H1 (cell line): Measurements from ENCODE around the gene AOPEP. TPM values are rescaled to one million over a fixed set of nuclear protein-coding genes. Genes with fewer than 3 reads are reported as not detected.

ENCODE experiments used
- TBP ChIP-seq: IDR thresholded peaks from 2 replicates; pipeline ENCODE4 v1.6.1; 2011; ENCODE audit warnings: low read depth, low read length, improper control_type of control experiment
- ZNF274 ChIP-seq: IDR thresholded peaks from 2 replicates; pipeline ENCODE4 v1.7.0; 2012; ENCODE audit warnings: low read length, borderline replicate concordance; ENCODE audit errors: extremely low read depth
- polyA plus RNA-seq, 7 experiments: library from polyadenylated mRNA; depleted of rRNA in 3 of 7; stranded (reverse) in 5 of 7; unstranded in 2 of 7; fragments of >200 nt in 5 of 7; fragments of 200-250 nt in 2 of 7; gene quantifications; 1 replicate in 5 of 7; 2 replicates in 1 of 7; 4 replicates in 1 of 7; pipeline versions ENCODE4 v1.2.1 to v1.2.3, GENCODE V29; 2011 to 2013; ENCODE audit warnings: missing spikeins in 2 of 7, mixed read lengths in 2 of 7
- total RNA-seq: library from RNA; stranded (reverse); fragmentation: NEBNext Ultra II Directional; extraction: Animal tissue kit (Norgen Biotek cat#: 25700); gene quantifications from 2 replicates; pipeline ENCODE4 v1.2.1, GENCODE V29; 2021
- TF ChIP-seq, protein P1 (sequence below): fragments of 300-600 bp; sonication (generic); IDR thresholded peaks from 2 replicates; pipeline ENCODE4 v1.7.1; 2012; ENCODE audit warnings: low read length, moderate library complexity, mild to moderate bottlenecking, inconsistent platforms; ENCODE audit not compliant: insufficient replicate concordance

The AOPEP gene
- total and polyA plus RNA-seq, 2 of the 8 experiments (the other 6 are each of a cell fraction or from before 2014, with no cell fraction given), result 6.1 to 14.3 TPM

DNA sequence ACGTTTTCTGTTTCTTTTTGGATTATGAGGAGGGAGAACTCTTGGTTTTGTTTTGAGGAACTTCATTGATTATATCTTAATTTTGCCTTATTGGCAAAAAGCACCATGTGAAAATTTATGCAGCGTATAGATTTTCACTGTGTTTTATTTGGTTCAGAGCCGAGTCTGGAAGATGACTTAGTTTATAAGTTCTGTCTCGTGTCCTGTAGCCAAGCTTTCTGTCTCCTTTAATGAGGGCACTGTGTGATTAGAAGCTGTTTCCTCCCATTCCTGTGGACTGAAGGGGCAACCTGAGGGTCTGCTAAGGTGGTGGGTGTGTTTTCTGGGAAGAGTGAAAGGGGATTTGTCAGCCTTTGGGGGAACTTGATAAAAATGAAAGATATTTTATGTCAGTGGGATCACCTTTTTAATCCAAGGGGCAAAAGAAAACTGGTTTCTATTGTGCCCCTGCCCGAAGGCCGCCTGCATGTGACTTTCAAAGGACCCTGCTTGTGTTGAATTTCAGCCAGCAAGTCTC lies 328.9 kb downstream of the AOPEP start (continued):
- TF ChIP-seq, protein P1, sequence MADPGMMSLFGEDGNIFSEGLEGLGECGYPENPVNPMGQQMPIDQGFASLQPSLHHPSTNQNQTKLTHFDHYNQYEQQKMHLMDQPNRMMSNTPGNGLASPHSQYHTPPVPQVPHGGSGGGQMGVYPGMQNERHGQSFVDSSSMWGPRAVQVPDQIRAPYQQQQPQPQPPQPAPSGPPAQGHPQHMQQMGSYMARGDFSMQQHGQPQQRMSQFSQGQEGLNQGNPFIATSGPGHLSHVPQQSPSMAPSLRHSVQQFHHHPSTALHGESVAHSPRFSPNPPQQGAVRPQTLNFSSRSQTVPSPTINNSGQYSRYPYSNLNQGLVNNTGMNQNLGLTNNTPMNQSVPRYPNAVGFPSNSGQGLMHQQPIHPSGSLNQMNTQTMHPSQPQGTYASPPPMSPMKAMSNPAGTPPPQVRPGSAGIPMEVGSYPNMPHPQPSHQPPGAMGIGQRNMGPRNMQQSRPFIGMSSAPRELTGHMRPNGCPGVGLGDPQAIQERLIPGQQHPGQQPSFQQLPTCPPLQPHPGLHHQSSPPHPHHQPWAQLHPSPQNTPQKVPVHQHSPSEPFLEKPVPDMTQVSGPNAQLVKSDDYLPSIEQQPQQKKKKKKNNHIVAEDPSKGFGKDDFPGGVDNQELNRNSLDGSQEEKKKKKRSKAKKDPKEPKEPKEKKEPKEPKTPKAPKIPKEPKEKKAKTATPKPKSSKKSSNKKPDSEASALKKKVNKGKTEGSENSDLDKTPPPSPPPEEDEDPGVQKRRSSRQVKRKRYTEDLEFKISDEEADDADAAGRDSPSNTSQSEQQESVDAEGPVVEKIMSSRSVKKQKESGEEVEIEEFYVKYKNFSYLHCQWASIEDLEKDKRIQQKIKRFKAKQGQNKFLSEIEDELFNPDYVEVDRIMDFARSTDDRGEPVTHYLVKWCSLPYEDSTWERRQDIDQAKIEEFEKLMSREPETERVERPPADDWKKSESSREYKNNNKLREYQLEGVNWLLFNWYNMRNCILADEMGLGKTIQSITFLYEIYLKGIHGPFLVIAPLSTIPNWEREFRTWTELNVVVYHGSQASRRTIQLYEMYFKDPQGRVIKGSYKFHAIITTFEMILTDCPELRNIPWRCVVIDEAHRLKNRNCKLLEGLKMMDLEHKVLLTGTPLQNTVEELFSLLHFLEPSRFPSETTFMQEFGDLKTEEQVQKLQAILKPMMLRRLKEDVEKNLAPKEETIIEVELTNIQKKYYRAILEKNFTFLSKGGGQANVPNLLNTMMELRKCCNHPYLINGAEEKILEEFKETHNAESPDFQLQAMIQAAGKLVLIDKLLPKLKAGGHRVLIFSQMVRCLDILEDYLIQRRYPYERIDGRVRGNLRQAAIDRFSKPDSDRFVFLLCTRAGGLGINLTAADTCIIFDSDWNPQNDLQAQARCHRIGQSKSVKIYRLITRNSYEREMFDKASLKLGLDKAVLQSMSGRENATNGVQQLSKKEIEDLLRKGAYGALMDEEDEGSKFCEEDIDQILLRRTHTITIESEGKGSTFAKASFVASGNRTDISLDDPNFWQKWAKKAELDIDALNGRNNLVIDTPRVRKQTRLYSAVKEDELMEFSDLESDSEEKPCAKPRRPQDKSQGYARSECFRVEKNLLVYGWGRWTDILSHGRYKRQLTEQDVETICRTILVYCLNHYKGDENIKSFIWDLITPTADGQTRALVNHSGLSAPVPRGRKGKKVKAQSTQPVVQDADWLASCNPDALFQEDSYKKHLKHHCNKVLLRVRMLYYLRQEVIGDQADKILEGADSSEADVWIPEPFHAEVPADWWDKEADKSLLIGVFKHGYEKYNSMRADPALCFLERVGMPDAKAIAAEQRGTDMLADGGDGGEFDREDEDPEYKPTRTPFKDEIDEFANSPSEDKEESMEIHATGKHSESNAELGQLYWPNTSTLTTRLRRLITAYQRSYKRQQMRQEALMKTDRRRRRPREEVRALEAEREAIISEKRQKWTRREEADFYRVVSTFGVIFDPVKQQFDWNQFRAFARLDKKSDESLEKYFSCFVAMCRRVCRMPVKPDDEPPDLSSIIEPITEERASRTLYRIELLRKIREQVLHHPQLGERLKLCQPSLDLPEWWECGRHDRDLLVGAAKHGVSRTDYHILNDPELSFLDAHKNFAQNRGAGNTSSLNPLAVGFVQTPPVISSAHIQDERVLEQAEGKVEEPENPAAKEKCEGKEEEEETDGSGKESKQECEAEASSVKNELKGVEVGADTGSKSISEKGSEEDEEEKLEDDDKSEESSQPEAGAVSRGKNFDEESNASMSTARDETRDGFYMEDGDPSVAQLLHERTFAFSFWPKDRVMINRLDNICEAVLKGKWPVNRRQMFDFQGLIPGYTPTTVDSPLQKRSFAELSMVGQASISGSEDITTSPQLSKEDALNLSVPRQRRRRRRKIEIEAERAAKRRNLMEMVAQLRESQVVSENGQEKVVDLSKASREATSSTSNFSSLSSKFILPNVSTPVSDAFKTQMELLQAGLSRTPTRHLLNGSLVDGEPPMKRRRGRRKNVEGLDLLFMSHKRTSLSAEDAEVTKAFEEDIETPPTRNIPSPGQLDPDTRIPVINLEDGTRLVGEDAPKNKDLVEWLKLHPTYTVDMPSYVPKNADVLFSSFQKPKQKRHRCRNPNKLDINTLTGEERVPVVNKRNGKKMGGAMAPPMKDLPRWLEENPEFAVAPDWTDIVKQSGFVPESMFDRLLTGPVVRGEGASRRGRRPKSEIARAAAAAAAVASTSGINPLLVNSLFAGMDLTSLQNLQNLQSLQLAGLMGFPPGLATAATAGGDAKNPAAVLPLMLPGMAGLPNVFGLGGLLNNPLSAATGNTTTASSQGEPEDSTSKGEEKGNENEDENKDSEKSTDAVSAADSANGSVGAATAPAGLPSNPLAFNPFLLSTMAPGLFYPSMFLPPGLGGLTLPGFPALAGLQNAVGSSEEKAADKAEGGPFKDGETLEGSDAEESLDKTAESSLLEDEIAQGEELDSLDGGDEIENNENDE, result no peak
- no peak for TF ChIP-seq TBP
- no peak for TF ChIP-seq ZNF274
- TF ChIP-seq, all 59 proteins: peak for 0
